OCI-LY7 (cell line): ENCODE data around the gene MAF.

ENCODE experiments used
- EZH2phosphoT487 ChIP-seq: fragments of 200-600 bp; sonication (generic); IDR thresholded peaks from 2 replicates; pipeline ENCODE4 v1.6.1; 2018; ENCODE audit warnings: low read depth, borderline replicate concordance, mild to moderate bottlenecking, mixed run types, antibody characterized with exemption, low read length, moderate library complexity, mixed read lengths
- TF ChIP-seq, protein P1 (sequence below): fragments of 200-600 bp; sonication (generic); conservative IDR thresholded peaks from 2 replicates; pipeline ENCODE4 v1.5.1; 2014; ENCODE audit warnings: mild to moderate bottlenecking, antibody characterized with exemption, low read length, moderate library complexity, mixed read lengths

GRCh38 chr16:79593074-79593531 is 7.4 kb downstream of the MAF start:
- TF ChIP-seq, protein P1, sequence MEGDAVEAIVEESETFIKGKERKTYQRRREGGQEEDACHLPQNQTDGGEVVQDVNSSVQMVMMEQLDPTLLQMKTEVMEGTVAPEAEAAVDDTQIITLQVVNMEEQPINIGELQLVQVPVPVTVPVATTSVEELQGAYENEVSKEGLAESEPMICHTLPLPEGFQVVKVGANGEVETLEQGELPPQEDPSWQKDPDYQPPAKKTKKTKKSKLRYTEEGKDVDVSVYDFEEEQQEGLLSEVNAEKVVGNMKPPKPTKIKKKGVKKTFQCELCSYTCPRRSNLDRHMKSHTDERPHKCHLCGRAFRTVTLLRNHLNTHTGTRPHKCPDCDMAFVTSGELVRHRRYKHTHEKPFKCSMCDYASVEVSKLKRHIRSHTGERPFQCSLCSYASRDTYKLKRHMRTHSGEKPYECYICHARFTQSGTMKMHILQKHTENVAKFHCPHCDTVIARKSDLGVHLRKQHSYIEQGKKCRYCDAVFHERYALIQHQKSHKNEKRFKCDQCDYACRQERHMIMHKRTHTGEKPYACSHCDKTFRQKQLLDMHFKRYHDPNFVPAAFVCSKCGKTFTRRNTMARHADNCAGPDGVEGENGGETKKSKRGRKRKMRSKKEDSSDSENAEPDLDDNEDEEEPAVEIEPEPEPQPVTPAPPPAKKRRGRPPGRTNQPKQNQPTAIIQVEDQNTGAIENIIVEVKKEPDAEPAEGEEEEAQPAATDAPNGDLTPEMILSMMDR: no peak
- TF ChIP-seq EZH2phosphoT487: no peak
